ENCODE measurements around the gene RCL1. TPM values are rescaled to one million over a fixed set of nuclear protein-coding genes. Genes with fewer than 3 reads are reported as not detected.

The RCL1 gene
- total and polyA plus RNA-seq, 4 donors: 14.3 to 32.0 (median 22.6) TPM

DNA sequence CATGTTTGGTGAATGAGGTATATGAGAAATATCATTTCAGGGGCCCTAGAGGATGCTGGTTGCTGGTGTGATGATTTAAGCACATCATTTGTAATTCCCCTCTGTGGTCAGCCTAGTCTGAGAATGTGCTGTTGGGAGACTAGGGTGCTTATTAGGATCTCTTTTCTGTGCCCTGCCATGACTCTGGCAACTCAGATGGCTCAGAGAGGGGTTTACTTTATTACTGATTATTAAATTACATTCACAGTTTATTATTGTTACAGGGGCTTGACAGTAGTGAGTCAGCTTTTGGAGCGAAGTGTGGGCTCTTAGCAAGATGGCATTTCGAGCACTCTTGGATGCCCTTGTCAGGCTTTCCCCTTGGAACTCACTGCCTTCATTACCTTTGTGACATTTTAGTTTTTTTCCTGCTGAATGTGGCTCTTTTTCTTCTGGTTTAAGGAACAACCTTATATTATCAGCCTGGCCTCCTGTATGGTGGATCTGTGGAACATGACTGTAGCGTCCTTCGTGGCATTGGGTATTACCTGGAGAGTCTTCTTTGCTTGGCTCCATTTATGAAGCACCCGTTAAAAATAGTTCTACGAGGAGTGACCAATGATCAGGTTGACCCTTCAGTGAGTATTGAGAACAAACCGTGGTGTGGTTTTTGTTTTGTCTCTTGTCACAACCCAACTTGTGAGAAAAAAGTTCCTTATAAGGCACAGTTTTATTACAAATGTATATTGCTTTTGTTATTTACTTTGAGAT, 33.8 kb downstream of the RCL1 start:
- no peaks in the 10 kb centered on the region for H3K36me3 ChIP-seq (ENCODE audit: control insufficient read depth, insufficient read depth, low read length)
- H3K4me3 ChIP-seq (ENCODE audit: low read depth, low read length): no peak overlapping the region
- WGBS (ENCODE audit: insufficient coverage): 93% methylated on average over 3 of the region's 7 CpGs
- no peaks in the 10 kb centered on the region for H3K4me1 ChIP-seq (ENCODE audit: control insufficient read depth, insufficient read depth, low read length)
- no peaks in the 10 kb centered on the region for H3K9me3 ChIP-seq (ENCODE audit: control insufficient read depth, insufficient read depth, low read length)
- H3K27me3 ChIP-seq (ENCODE audit: control insufficient read depth, insufficient read depth, low read length): no peaks in the 10 kb centered on the region
- no peak overlapping the region for H3K27ac ChIP-seq (ENCODE audit: low read depth, low read length)
- no peak for DNase-seq (ENCODE audit: low read depth in 4 of 6, low spot score in 6 of 6)

- no peaks in the 10 kb centered on the region for H3K36me3 ChIP-seq (ENCODE audit: control insufficient read depth, insufficient read depth, low read length)
- DNase-seq (ENCODE audit: low read depth in 4 of 6, low spot score in 6 of 6): no peak
- no peaks in the 10 kb centered on the region for H3K27me3 ChIP-seq (ENCODE audit: control insufficient read depth, insufficient read depth, low read length)
- no peaks in the 10 kb centered on the region for H3K4me1 ChIP-seq (ENCODE audit: control insufficient read depth, insufficient read depth, low read length)
- no peaks in the 10 kb centered on the region for H3K9me3 ChIP-seq (ENCODE audit: control insufficient read depth, insufficient read depth, low read length)
- H3K4me3 ChIP-seq (ENCODE audit: low read depth, low read length): no peak overlapping the region
- WGBS (ENCODE audit: insufficient coverage): 100% methylated on average over 1 of the region's 2 CpGs
- H3K27ac ChIP-seq (ENCODE audit: low read depth, low read length): no peak overlapping the region
Observed at GRCh38 chr9:4827224-4827623, 34.5 kb downstream of the RCL1 start.

GRCh38 chr9:4828761-4829160, 36.0 kb downstream of the RCL1 start:
- H3K36me3 ChIP-seq (ENCODE audit: control insufficient read depth, insufficient read depth, low read length): no peaks in the 10 kb centered on the region
- no peak overlapping the region for H3K27ac ChIP-seq (ENCODE audit: low read depth, low read length)
- no peaks in the 10 kb centered on the region for H3K27me3 ChIP-seq (ENCODE audit: control insufficient read depth, insufficient read depth, low read length)
- WGBS (ENCODE audit: insufficient coverage): 50% methylated on average over 1 of the region's 2 CpGs
- H3K9me3 ChIP-seq (ENCODE audit: control insufficient read depth, insufficient read depth, low read length): no peaks in the 10 kb centered on the region
- H3K4me3 ChIP-seq (ENCODE audit: low read depth, low read length): no peak overlapping the region
- H3K4me1 ChIP-seq (ENCODE audit: control insufficient read depth, insufficient read depth, low read length): no peaks in the 10 kb centered on the region
- peak in 2 of 6 donors; percentile 26 to 33 for DNase-seq (ENCODE audit: low read depth in 4 of 6, low spot score in 6 of 6)

- DNase-seq (ENCODE audit: low read depth in 4 of 6, low spot score in 6 of 6): no peak
- Histone ChIP-seq H3K4me1 (ENCODE audit: control insufficient read depth, insufficient read depth, low read length) (no peaks in the 10 kb centered on the region), H3K27me3 (ENCODE audit: control insufficient read depth, insufficient read depth, low read length) (no peaks in the 10 kb centered on the region), H3K9me3 (ENCODE audit: control insufficient read depth, insufficient read depth, low read length) (no peaks in the 10 kb centered on the region), H3K27ac (ENCODE audit: low read depth, low read length) (no peak overlapping the region), H3K4me3 (ENCODE audit: low read depth, low read length) (no peak overlapping the region), H3K36me3 (ENCODE audit: control insufficient read depth, insufficient read depth, low read length) (no peaks in the 10 kb centered on the region)
- WGBS (ENCODE audit: insufficient coverage): 87% methylated on average over 1 of the region's 1 CpG
Observed at GRCh38 chr9:4829969-4830368, 37.2 kb downstream of the RCL1 start.

DNA sequence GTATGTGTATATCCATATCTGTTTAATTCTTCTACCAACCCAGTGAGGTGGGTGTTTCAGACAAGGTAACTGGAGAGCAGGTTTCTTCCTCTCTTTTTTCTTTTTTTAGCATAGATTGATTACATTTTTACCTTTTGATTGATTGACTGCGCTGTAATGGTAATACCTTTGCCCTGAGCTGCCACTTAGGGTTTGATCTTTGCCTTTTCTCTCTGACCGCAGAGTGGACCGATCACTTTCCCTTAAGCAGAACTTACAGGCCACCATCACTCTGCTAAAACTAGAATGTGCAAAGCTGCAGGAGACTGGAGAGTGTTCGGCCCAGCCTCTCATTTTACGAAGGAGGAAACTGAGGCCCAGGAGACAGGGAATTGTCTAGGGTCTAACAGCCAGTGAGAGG, 38.0 kb downstream of the RCL1 start:
- WGBS (ENCODE audit: insufficient coverage): 93% methylated on average over 2 of the region's 5 CpGs
- Histone ChIP-seq H3K9me3 (ENCODE audit: control insufficient read depth, insufficient read depth, low read length) (no peaks in the 10 kb centered on the region), H3K36me3 (ENCODE audit: control insufficient read depth, insufficient read depth, low read length) (no peaks in the 10 kb centered on the region), H3K27ac (ENCODE audit: low read depth, low read length) (no peak overlapping the region), H3K27me3 (ENCODE audit: control insufficient read depth, insufficient read depth, low read length) (no peaks in the 10 kb centered on the region), H3K4me3 (ENCODE audit: low read depth, low read length) (no peak overlapping the region), H3K4me1 (ENCODE audit: control insufficient read depth, insufficient read depth, low read length) (no peaks in the 10 kb centered on the region)
- no peak for DNase-seq (ENCODE audit: low read depth in 4 of 6, low spot score in 6 of 6)

DNA sequence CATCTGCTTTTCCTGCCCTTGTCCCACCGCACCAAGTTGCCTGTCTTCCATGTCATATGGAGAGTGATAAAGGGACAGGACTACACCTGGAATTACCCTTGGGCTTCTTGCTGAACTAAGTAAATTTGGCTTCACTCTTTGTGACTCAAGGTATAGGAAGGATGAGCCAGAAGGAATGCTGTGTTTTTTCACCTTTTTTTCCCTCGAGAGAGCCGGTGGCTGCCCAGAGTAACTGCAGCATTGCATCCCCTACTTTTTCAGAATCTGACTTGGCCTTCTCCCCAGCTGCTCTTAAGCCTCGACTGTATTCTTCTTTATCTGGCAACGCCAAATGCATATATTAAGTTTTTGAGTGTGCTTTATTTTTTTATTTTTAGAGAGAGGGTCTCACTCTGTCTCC, 38.4 kb downstream of the RCL1 start:
- WGBS (ENCODE audit: insufficient coverage): no CpG with 5 or more reads among the region's 5 CpGs
- Histone ChIP-seq H3K36me3 (ENCODE audit: control insufficient read depth, insufficient read depth, low read length) (no peaks in the 10 kb centered on the region), H3K27me3 (ENCODE audit: control insufficient read depth, insufficient read depth, low read length) (no peaks in the 10 kb centered on the region), H3K4me3 (ENCODE audit: low read depth, low read length) (no peak overlapping the region), H3K9me3 (ENCODE audit: control insufficient read depth, insufficient read depth, low read length) (no peaks in the 10 kb centered on the region), H3K4me1 (ENCODE audit: control insufficient read depth, insufficient read depth, low read length) (no peaks in the 10 kb centered on the region), H3K27ac (ENCODE audit: low read depth, low read length) (no peak overlapping the region)
- DNase-seq (ENCODE audit: low read depth in 4 of 6, low spot score in 6 of 6): no peak

GRCh38 chr9:4831944-4832343, 39.2 kb downstream of the RCL1 start:
- no peaks in the 10 kb centered on the region for H3K9me3 ChIP-seq (ENCODE audit: control insufficient read depth, insufficient read depth, low read length)
- WGBS (ENCODE audit: insufficient coverage): no CpG with 5 or more reads among the region's 3 CpGs

DNA sequence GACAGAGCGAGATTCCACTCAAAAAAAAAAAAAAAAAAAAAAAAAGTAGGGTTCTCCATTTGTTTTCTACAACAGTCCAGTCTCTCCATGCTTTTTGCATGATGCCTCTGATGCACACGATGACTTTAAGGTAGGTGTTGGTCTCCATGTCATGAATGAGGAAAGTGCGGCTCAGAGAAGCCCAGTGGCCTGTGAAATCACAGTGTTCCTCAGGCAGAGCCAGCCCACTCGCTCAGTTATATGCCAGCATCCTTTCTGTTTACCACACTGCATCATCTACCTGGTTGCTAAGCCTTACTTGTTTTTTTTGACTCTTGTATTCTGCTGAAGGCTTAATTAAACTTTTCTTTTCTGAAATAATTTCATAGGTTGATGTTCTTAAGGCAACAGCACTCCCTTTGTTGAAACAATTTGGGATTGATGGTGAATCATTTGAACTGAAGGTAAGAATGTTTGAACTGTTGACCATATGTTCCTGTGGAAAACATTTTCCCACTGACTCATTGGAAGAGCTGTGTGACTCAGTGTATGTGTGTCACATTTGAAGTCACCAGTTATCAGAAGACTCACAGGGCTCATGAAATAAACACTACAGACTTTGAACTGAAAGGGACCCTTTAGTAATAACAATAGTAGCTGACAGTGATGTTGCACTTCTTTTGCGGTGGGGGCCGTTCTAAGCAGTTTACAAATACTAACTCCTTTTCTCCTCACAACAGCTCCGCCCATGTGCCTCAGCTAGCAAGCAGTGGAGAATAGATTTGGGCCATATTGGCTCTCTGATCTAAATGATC, 40.2 kb downstream of the RCL1 start:
- WGBS (ENCODE audit: insufficient coverage): 100% methylated on average over 2 of the region's 7 CpGs
- H3K4me1 ChIP-seq (ENCODE audit: control insufficient read depth, insufficient read depth, low read length): no peaks in the 10 kb centered on the region
- H3K4me3 ChIP-seq (ENCODE audit: low read depth, low read length): no peak overlapping the region
- no peaks in the 10 kb centered on the region for H3K27me3 ChIP-seq (ENCODE audit: control insufficient read depth, insufficient read depth, low read length)
- no peaks in the 10 kb centered on the region for H3K36me3 ChIP-seq (ENCODE audit: control insufficient read depth, insufficient read depth, low read length)
- no peak overlapping the region for H3K27ac ChIP-seq (ENCODE audit: low read depth, low read length)
- no peaks in the 10 kb centered on the region for H3K9me3 ChIP-seq (ENCODE audit: control insufficient read depth, insufficient read depth, low read length)
- no peak for DNase-seq (ENCODE audit: low read depth in 4 of 6, low spot score in 6 of 6)

More at GRCh38 chr9:4831944-4832343, 39.2 kb downstream of the RCL1 start:
- no peaks in the 10 kb centered on the region for H3K4me1 ChIP-seq (ENCODE audit: control insufficient read depth, insufficient read depth, low read length)
- H3K4me3 ChIP-seq (ENCODE audit: low read depth, low read length): no peak overlapping the region
- no peaks in the 10 kb centered on the region for H3K27me3 ChIP-seq (ENCODE audit: control insufficient read depth, insufficient read depth, low read length)
- H3K27ac ChIP-seq (ENCODE audit: low read depth, low read length): no peak overlapping the region
- no peak for DNase-seq (ENCODE audit: low read depth in 4 of 6, low spot score in 6 of 6)
- no peaks in the 10 kb centered on the region for H3K36me3 ChIP-seq (ENCODE audit: control insufficient read depth, insufficient read depth, low read length)

GRCh38 chr9:4833781-4834560, 41.2 kb downstream of the RCL1 start:
- H3K27me3 ChIP-seq (ENCODE audit: control insufficient read depth, insufficient read depth, low read length): no peaks in the 10 kb centered on the region
- no peak overlapping the region for H3K4me3 ChIP-seq (ENCODE audit: low read depth, low read length)
- no peaks in the 10 kb centered on the region for H3K9me3 ChIP-seq (ENCODE audit: control insufficient read depth, insufficient read depth, low read length)
- H3K36me3 ChIP-seq (ENCODE audit: control insufficient read depth, insufficient read depth, low read length): no peaks in the 10 kb centered on the region
- H3K27ac ChIP-seq (ENCODE audit: low read depth, low read length): no peak overlapping the region
- no peaks in the 10 kb centered on the region for H3K4me1 ChIP-seq (ENCODE audit: control insufficient read depth, insufficient read depth, low read length)
- WGBS (ENCODE audit: insufficient coverage): 92% methylated on average over 3 of the region's 11 CpGs
- DNase-seq (ENCODE audit: low read depth in 4 of 6, low spot score in 6 of 6): no peak

Measured in spinal cord (tissue), 10 donors.